CD14-positive monocyte (primary cell): ENCODE data around the gene JADE1. TPM values are rescaled to one million over a fixed set of nuclear protein-coding genes. Genes with fewer than 3 reads are reported as not detected.

Experiments used
- DNase-seq, 3 donors: peaks; one replicate each; pipeline ENCODE4 v3.0.0-alpha.2; 2011 to 2022
- H2AFZ ChIP-seq: 2 replicates; pipeline ENCODE4 v1.6.0; 2012; ENCODE audit warnings: mild to moderate bottlenecking, low read depth, low read length, inconsistent platforms; ENCODE audit not compliant: insufficient read depth, poor library complexity, severe bottlenecking
- H3K27ac ChIP-seq, 2 donors: 1 replicate in 1 of 2; 2 replicates in 1 of 2; pipeline ENCODE4 v1.5.1; 2012 to 2013; ENCODE audit warnings: low read length in 2 of 2, control low read depth in 1 of 2, inconsistent platforms in 1 of 2, low read depth in 1 of 2, mild to moderate bottlenecking in 1 of 2
- H3K27me3 ChIP-seq, 2 donors: one replicate each; pipeline versions ENCODE4 v1.6.0 to v1.6.1; 2011 to 2013; ENCODE audit warnings: low read length in 2 of 2; ENCODE audit not compliant: control insufficient read depth in 2 of 2, insufficient read depth in 2 of 2
- H3K36me3 ChIP-seq, 2 donors: replicated peaks in 1 of 2; 1 replicate in 1 of 2; 2 replicates in 1 of 2; pipeline versions ENCODE4 v1.5.1 to v1.6.1; 2012 to 2013; ENCODE audit warnings: low read length in 2 of 2, control low read depth in 1 of 2, inconsistent platforms in 1 of 2, mild to moderate bottlenecking in 1 of 2; ENCODE audit not compliant: insufficient read depth in 2 of 2, control insufficient read depth in 1 of 2
- H3K4me1 ChIP-seq, 2 donors: 1 replicate in 1 of 2; 2 replicates in 1 of 2; pipeline versions ENCODE4 v1.5.1 to v1.6.1; 2012 to 2013; ENCODE audit warnings: low read length in 2 of 2, control low read depth in 1 of 2, inconsistent platforms in 1 of 2, mild to moderate bottlenecking in 1 of 2, moderate library complexity in 1 of 2; ENCODE audit not compliant: insufficient read depth in 2 of 2, control insufficient read depth in 1 of 2
- H3K4me2 ChIP-seq: replicated peaks from 2 replicates; pipeline ENCODE3; 2012; ENCODE audit warnings: low read length, moderate library complexity, mild to moderate bottlenecking; ENCODE audit not compliant: poor library complexity, severe bottlenecking; ENCODE audit errors: extremely low read depth
- H3K4me3 ChIP-seq, 3 experiments: fragments of 200-600 bp in 1 of 3; sonication (generic) in 1 of 3; replicated peaks in 1 of 3; 1 replicate in 2 of 3; 2 replicates in 1 of 3; pipeline ENCODE4 v1.5.1; 2011 to 2013; ENCODE audit warnings: low read length in 3 of 3, mild to moderate bottlenecking in 3 of 3, control low read depth in 2 of 3, low read depth in 2 of 3, inconsistent platforms in 1 of 3, moderate library complexity in 1 of 3
- H3K79me2 ChIP-seq: 2 replicates; pipeline ENCODE4 v1.6.0; 2012; ENCODE audit warnings: mild to moderate bottlenecking, control low read depth, inconsistent platforms, low read length, moderate library complexity; ENCODE audit not compliant: insufficient read depth
- H3K9ac ChIP-seq: 2 replicates; pipeline ENCODE4 v1.6.0; 2017; ENCODE audit warnings: low read length, mild to moderate bottlenecking; ENCODE audit not compliant: insufficient read depth, poor library complexity, severe bottlenecking
- H3K9me3 ChIP-seq, 2 donors: replicated peaks in 1 of 2; 1 replicate in 1 of 2; 2 replicates in 1 of 2; pipeline versions ENCODE4 v1.5.1 to v1.6.1; 2012 to 2013; ENCODE audit warnings: low read length in 2 of 2, control low read depth in 1 of 2; ENCODE audit not compliant: control insufficient read depth in 1 of 2, insufficient read depth in 1 of 2
- H4K20me1 ChIP-seq: 2 replicates; pipeline ENCODE4 v1.6.0; 2012; ENCODE audit warnings: mild to moderate bottlenecking, low read length, control low read depth, moderate library complexity; ENCODE audit not compliant: insufficient read depth
- H3K27ac Mint-ChIP-seq, 7 donors: one replicate each; pipeline ENCODE4 v1.8.0; 2020; ENCODE audit warnings: mild to moderate bottlenecking in 7 of 7, mixed read lengths in 7 of 7, moderate library complexity in 6 of 7, inconsistent platforms in 2 of 7
- H3K27me3 Mint-ChIP-seq, 3 donors: one replicate each; pipeline ENCODE4 v1.8.0; 2021 to 2022; ENCODE audit warnings: low read depth in 3 of 3, mild to moderate bottlenecking in 3 of 3, mixed read lengths in 3 of 3, moderate library complexity in 3 of 3, inconsistent platforms in 1 of 3
- H3K36me3 Mint-ChIP-seq, 2 donors: one replicate each; pipeline ENCODE4 v1.8.0; 2020; ENCODE audit warnings: mixed read lengths in 2 of 2, inconsistent platforms in 1 of 2, mild to moderate bottlenecking in 1 of 2
- H3K4me1 Mint-ChIP-seq: one replicate; pipeline ENCODE4 v1.8.0; 2020; ENCODE audit warnings: mild to moderate bottlenecking, mixed read lengths
- H3K4me3 Mint-ChIP-seq, 2 donors: one replicate each; pipeline ENCODE4 v1.8.0; 2020; ENCODE audit warnings: mild to moderate bottlenecking in 2 of 2, mixed read lengths in 2 of 2, moderate library complexity in 1 of 2
- H3K9me3 Mint-ChIP-seq, 7 donors: one replicate each; pipeline ENCODE4 v1.8.0; 2020 to 2022; ENCODE audit warnings: mixed read lengths in 7 of 7, mild to moderate bottlenecking in 6 of 7, moderate library complexity in 6 of 7, inconsistent platforms in 2 of 7
- WGBS: methylation state at CpG from one replicate; pipeline ENCODE4 v1.1.5; 2013; ENCODE audit warnings: missing lambda C conversion rate; ENCODE audit not compliant: insufficient coverage; 5-methylcytosine and 5-hydroxymethylcytosine counted together
- intact Hi-C, 2 donors: fragments of 100-400 bp; cut with micrococcal nuclease; formaldehyde crosslinking; loops; one replicate each; pipeline versions ENCODE4 v1.15.0 to v1.15.1; 2023
- polyA plus RNA-seq, 3 donors: library from polyadenylated mRNA; depleted of rRNA in 1 of 3; unstranded in 2 of 3; stranded (reverse) in 1 of 3; fragments of 300-500 nt in 2 of 3; fragments of >200 nt in 1 of 3; fragmentation: Illumina TruSeq in 2 of 3; gene quantifications; 1 replicate in 2 of 3; 2 replicates in 1 of 3; pipeline ENCODE4 v1.2.3, GENCODE V29; 2012 to 2021
- TF ChIP-seq, protein P1 (sequence below): fragments of 200-600 bp; IDR thresholded peaks from one replicate; pipeline ENCODE4 v1.8.0; 2022; ENCODE audit warnings: antibody characterized with exemption, mild to moderate bottlenecking

JADE1 gene
- polyA plus RNA-seq, 3 donors = 7.3 to 12.8 (median 12.3) TPM

DNA sequence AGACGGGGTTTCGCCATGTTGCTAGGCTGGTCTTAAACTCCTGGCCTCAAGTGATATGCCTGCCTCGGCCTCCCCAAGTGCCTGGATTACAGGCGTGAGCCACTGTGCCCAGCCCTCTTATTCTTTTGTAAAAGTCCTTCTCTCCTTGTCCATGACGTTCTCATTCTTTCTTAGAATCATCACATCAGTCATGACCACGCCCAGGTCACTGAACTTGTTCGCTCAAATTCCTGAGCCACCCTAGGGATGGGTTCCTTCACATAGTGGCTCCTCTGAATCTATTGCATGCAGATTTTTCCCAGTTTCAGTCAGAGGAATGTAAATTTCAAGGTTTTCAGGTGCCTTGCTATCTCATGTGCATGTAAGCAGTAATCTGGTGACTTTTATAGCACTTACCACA is 15.7 kb downstream of the JADE1 start:
- Histone ChIP-seq H3K4me1 (peaks cover 4 to 5% of the 10 kb centered on the region in 2 donors), H4K20me1 (peaks cover 57% of the 10 kb centered on the region), H3K9ac (no peak overlapping the region), H2AFZ (no peak overlapping the region), H3K27me3 (no peaks in the 10 kb centered on the region), H3K36me3 (no peaks in the 10 kb centered on the region), H3K9me3 (no peaks in the 10 kb centered on the region), H3K27ac (peak overlapping the region in 1 of 2 donors; percentile 44), H3K4me2 (no peak overlapping the region), H3K79me2 (peaks cover 100% of the 10 kb centered on the region), H3K4me3 (no peak overlapping the region)
- Mint-ChIP-seq H3K4me1 (peaks cover 36% of the 10 kb centered on the region), H3K4me3 (no peak overlapping the region), H3K9me3 (peaks cover 0 to 3% (median 0%) of the 10 kb centered on the region in 7 donors), H3K36me3 (peaks cover 0 to 5% of the 10 kb centered on the region in 2 donors), H3K27me3 (peaks cover 0 to 1% (median 0%) of the 10 kb centered on the region in 3 donors), H3K27ac (peak overlapping the region in 5 of 7 donors; percentile 28 to 67 (median 43))
- 91% methylated on average over 5 of the region's 7 CpGs for WGBS
- intact Hi-C loops = no loop called here
- TF ChIP-seq, protein P1, sequence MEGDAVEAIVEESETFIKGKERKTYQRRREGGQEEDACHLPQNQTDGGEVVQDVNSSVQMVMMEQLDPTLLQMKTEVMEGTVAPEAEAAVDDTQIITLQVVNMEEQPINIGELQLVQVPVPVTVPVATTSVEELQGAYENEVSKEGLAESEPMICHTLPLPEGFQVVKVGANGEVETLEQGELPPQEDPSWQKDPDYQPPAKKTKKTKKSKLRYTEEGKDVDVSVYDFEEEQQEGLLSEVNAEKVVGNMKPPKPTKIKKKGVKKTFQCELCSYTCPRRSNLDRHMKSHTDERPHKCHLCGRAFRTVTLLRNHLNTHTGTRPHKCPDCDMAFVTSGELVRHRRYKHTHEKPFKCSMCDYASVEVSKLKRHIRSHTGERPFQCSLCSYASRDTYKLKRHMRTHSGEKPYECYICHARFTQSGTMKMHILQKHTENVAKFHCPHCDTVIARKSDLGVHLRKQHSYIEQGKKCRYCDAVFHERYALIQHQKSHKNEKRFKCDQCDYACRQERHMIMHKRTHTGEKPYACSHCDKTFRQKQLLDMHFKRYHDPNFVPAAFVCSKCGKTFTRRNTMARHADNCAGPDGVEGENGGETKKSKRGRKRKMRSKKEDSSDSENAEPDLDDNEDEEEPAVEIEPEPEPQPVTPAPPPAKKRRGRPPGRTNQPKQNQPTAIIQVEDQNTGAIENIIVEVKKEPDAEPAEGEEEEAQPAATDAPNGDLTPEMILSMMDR = no peak
- no peak for DNase-seq

GRCh38 chr4:128827296-128827695 is 17.8 kb downstream of the JADE1 start:
- peaks cover 3 to 8% of the 10 kb centered on the region in 2 donors for H3K36me3 ChIP-seq
- DNase-seq = no peak
- Mint-ChIP-seq H3K4me1 (peaks cover 44% of the 10 kb centered on the region), H3K27me3 (no peaks in the 10 kb centered on the region), H3K27ac (peak overlapping the region in 3 of 7 donors; percentile 24 to 70 (median 42)), H3K36me3 (peaks cover 0 to 8% of the 10 kb centered on the region in 2 donors), H3K9me3 (peaks cover 0 to 3% (median 0%) of the 10 kb centered on the region in 7 donors), H3K4me3 (no peak overlapping the region)
- peaks cover 57% of the 10 kb centered on the region for H4K20me1 ChIP-seq
- H3K4me1 ChIP-seq = peaks cover 13 to 17% of the 10 kb centered on the region in 2 donors
- intact Hi-C loops = no loop called here
- H3K27me3 ChIP-seq = no peaks in the 10 kb centered on the region
- no peak overlapping the region for H2AFZ ChIP-seq
- TF ChIP-seq, protein P1 = no peak
- no peaks in the 10 kb centered on the region for H3K9me3 ChIP-seq
- no peak overlapping the region for H3K4me2 ChIP-seq
- peaks cover 100% of the 10 kb centered on the region for H3K79me2 ChIP-seq
- H3K4me3 ChIP-seq = no peak overlapping the region
- no peak overlapping the region for H3K9ac ChIP-seq
- H3K27ac ChIP-seq = peak overlapping the region in 1 of 2 donors; percentile 48
